OCI-LY7 (cell line): ENCODE results near the gene SFSWAP. TPM values are rescaled to one million over a fixed set of nuclear protein-coding genes. Genes with fewer than 3 reads are reported as not detected.

ENCODE experiments used
- BruUV-seq: library from RNA; stranded (reverse); fragments of 400-500 nt; replicated peaks from 2 replicates; lab custom pipeline; 2021; lab: Mats Ljungman, UMichigan
- CTCF ChIA-PET: fragments of 300-600 bp; sonication (Branson Sonifier 250); formaldehyde crosslinking; loops from one replicate; lab custom pipeline; 2022; ENCODE audit warnings: antibody characterized with exemption; ENCODE audit not compliant: unreplicated experiment; lab: Charles Lee
- POLR2A ChIA-PET: fragments of 300-600 bp; sonication (Branson Sonifier 250); formaldehyde crosslinking; loops from one replicate; lab custom pipeline; 2022; ENCODE audit warnings: antibody characterized with exemption; lab: Charles Lee
- DNase-seq: peaks from one replicate; pipeline ENCODE4 v3.0.0-alpha.2; 2015; ENCODE audit warnings: low spot score
- H2AFZ ChIP-seq: fragments of 200-600 bp; sonication (generic), shearing (Covaris generic); 2 replicates; pipeline ENCODE4 v1.6.1; 2014; ENCODE audit warnings: mild to moderate bottlenecking, antibody characterized with exemption, low read length, moderate library complexity
- H3K27ac ChIP-seq: fragments of 200-600 bp; sonication (generic); 2 replicates; pipeline ENCODE4 v1.5.1; 2014; ENCODE audit warnings: mixed run types, low read depth, mild to moderate bottlenecking, moderate library complexity, low read length, inconsistent platforms; ENCODE audit not compliant: poor library complexity, severe bottlenecking
- H3K36me3 ChIP-seq: fragments of 200-600 bp; sonication (generic); 2 replicates; pipeline ENCODE4 v1.6.1; 2014; ENCODE audit warnings: mild to moderate bottlenecking, antibody characterized with exemption, low read length, moderate library complexity, mixed read lengths; ENCODE audit not compliant: insufficient read depth
- H3K4me1 ChIP-seq: fragments of 200-600 bp; sonication (generic); 2 replicates; pipeline ENCODE4 v1.5.1; 2014; ENCODE audit warnings: mild to moderate bottlenecking, low read length; ENCODE audit not compliant: insufficient read depth, poor library complexity, severe bottlenecking
- H3K4me2 ChIP-seq: fragments of 200-600 bp; sonication (generic); 2 replicates; pipeline ENCODE4 v1.6.1; 2014; ENCODE audit warnings: mild to moderate bottlenecking, low read length
- H3K4me3 ChIP-seq: fragments of 200-600 bp; sonication (generic); 2 replicates; pipeline ENCODE4 v1.5.1; 2014; ENCODE audit warnings: mild to moderate bottlenecking, low read depth, low read length; ENCODE audit not compliant: poor library complexity, severe bottlenecking
- H3K79me2 ChIP-seq: fragments of 200-600 bp; sonication (generic); 2 replicates; pipeline ENCODE4 v1.6.1; 2016; ENCODE audit warnings: low read depth, mild to moderate bottlenecking, low read length, moderate library complexity, mixed read lengths; ENCODE audit not compliant: insufficient read depth
- H3K9me2 ChIP-seq: fragments of 200-600 bp; sonication (generic); 2 replicates; pipeline ENCODE4 v1.6.1; 2016; ENCODE audit warnings: mild to moderate bottlenecking, low read length, mixed read lengths; ENCODE audit not compliant: insufficient read depth
- H3K9me3 ChIP-seq: fragments of 200-600 bp; sonication (generic); 2 replicates; pipeline ENCODE4 v1.6.1; 2014; ENCODE audit warnings: mild to moderate bottlenecking, mixed run types, low read length, mixed read lengths
- H4K20me1 ChIP-seq: fragments of 200-600 bp; sonication (generic); 2 replicates; pipeline ENCODE4 v1.6.1; 2014; ENCODE audit warnings: mild to moderate bottlenecking, antibody characterized with exemption, low read length, moderate library complexity, mixed read lengths; ENCODE audit not compliant: insufficient read depth
- EZH2phosphoT487 ChIP-seq: fragments of 200-600 bp; sonication (generic); IDR thresholded peaks from 2 replicates; pipeline ENCODE4 v1.6.1; 2018; ENCODE audit warnings: low read depth, borderline replicate concordance, mild to moderate bottlenecking, mixed run types, antibody characterized with exemption, low read length, moderate library complexity, mixed read lengths
- intact Hi-C: fragments of 100-400 bp; cut with micrococcal nuclease; formaldehyde crosslinking; loops from one replicate; pipeline ENCODE4 v1.10.0; 2022; ENCODE audit not compliant: unreplicated experiment
- total RNA-seq, 2 experiments: library from RNA; depleted of rRNA in 1 of 2; stranded (reverse); fragments of >200 nt in 1 of 2; shearing (Covaris generic) in 1 of 2; gene quantifications; 2 replicates each; pipeline ENCODE4 v1.2.3, GENCODE V29; 2014 to 2022
- TF ChIP-seq, protein P1 (sequence below): fragments of 200-600 bp; sonication (generic); conservative IDR thresholded peaks from 2 replicates; pipeline ENCODE4 v1.5.1; 2014; ENCODE audit warnings: mild to moderate bottlenecking, antibody characterized with exemption, low read length, moderate library complexity, mixed read lengths

SFSWAP gene
- total RNA-seq, 2 experiments from 2014 or later = 54.0 to 87.1 TPM

GRCh38 chr12:131810726-131811125 lies 99.8 kb downstream of the SFSWAP start:
- intact Hi-C loops = no loop called here
- H3K36me3 ChIP-seq = no peaks in the 10 kb centered on the region
- H3K79me2 ChIP-seq = no peaks in the 10 kb centered on the region
- H4K20me1 ChIP-seq = no peaks in the 10 kb centered on the region
- H3K27ac ChIP-seq = no peak overlapping the region
- ChIA-PET CTCF (no interaction called here), POLR2A (no interaction called here)
- peaks cover 4% of the 10 kb centered on the region for H3K4me1 ChIP-seq
- peaks cover 16% of the 10 kb centered on the region; the same call in 1 of the 2 replicates for H3K9me3 ChIP-seq
- no peak for DNase-seq
- TF ChIP-seq, protein P1, sequence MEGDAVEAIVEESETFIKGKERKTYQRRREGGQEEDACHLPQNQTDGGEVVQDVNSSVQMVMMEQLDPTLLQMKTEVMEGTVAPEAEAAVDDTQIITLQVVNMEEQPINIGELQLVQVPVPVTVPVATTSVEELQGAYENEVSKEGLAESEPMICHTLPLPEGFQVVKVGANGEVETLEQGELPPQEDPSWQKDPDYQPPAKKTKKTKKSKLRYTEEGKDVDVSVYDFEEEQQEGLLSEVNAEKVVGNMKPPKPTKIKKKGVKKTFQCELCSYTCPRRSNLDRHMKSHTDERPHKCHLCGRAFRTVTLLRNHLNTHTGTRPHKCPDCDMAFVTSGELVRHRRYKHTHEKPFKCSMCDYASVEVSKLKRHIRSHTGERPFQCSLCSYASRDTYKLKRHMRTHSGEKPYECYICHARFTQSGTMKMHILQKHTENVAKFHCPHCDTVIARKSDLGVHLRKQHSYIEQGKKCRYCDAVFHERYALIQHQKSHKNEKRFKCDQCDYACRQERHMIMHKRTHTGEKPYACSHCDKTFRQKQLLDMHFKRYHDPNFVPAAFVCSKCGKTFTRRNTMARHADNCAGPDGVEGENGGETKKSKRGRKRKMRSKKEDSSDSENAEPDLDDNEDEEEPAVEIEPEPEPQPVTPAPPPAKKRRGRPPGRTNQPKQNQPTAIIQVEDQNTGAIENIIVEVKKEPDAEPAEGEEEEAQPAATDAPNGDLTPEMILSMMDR = no peak
- no peak for TF ChIP-seq EZH2phosphoT487
- H3K4me3 ChIP-seq = no peak overlapping the region
- no peak overlapping the region for H3K4me2 ChIP-seq
- BruUV-seq = no TSS peak
- H3K9me2 ChIP-seq = no peaks in the 10 kb centered on the region
- H2AFZ ChIP-seq = no peak overlapping the region

DNA sequence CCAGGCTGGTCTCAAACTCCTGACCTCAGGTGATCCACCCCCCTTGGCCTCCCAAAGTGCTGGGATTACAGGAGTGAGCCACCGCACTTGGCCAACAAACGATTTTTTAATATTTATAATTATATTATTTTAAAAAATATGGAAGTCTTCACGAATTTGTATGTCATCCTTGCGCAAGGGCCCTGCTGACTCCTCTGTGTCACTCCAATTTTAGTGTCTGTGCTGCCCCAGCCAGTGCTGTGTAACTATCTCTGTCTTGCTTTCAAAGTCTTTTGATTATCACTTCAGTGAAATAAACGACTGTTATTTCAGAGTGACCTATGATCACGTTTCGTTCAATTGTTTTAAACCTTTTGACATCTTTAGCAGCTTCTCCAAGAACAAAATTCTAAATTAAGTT lies 104.2 kb downstream of the SFSWAP start:
- Histone ChIP-seq H3K79me2 (no peaks in the 10 kb centered on the region), H3K9me2 (no peaks in the 10 kb centered on the region), H3K9me3 (peaks cover 16% of the 10 kb centered on the region; the same call in 1 of the 2 replicates), H3K4me3 (no peak overlapping the region), H4K20me1 (no peaks in the 10 kb centered on the region), H3K4me1 (no peaks in the 10 kb centered on the region), H3K27ac (no peak overlapping the region), H2AFZ (no peak overlapping the region), H3K4me2 (no peak overlapping the region), H3K36me3 (no peaks in the 10 kb centered on the region)
- TF ChIP-seq, protein P1 = no peak
- no peak for TF ChIP-seq EZH2phosphoT487
- no TSS peak for BruUV-seq
- ChIA-PET CTCF (no interaction called here), POLR2A (no interaction called here)
- DNase-seq = no peak
- intact Hi-C loops = no loop called here

DNA sequence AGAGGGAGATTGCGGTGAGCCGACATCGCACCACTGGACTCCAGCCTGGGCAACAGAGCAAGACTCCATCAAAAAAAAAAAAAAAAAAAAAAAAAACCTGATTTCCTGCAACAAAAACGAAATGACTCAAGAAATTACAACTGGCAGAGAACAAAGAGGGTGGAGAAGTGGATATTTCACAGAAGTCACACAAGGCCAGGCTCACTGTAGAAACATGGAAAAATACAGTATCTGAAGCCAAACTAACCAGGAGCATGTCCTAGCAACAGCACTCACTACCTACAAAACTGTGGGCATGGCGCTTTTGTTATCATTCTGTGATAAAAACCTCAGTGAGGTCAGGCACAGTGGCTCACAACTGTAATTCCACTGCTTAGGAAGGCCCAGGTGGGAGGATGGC lies 105.6 kb downstream of the SFSWAP start:
- H3K9me3 ChIP-seq = peaks cover 16% of the 10 kb centered on the region; the same call in 1 of the 2 replicates
- H3K27ac ChIP-seq = no peak overlapping the region
- H3K79me2 ChIP-seq = no peaks in the 10 kb centered on the region
- no peaks in the 10 kb centered on the region for H3K9me2 ChIP-seq
- TF ChIP-seq EZH2phosphoT487 = no peak
- TF ChIP-seq, protein P1 = no peak
- ChIA-PET POLR2A (interaction anchor here (0.6 to 0.7 kb wide), 2 partner anchors 19 to 834 kb away, joined by 3 read pairs; no protein-coding TSS in a partner anchor), CTCF (no interaction called here)
- no peaks in the 10 kb centered on the region for H4K20me1 ChIP-seq
- no peaks in the 10 kb centered on the region for H3K4me1 ChIP-seq
- no peak for DNase-seq
- no peak overlapping the region for H2AFZ ChIP-seq
- BruUV-seq = no TSS peak
- no peak overlapping the region for H3K4me2 ChIP-seq
- no peaks in the 10 kb centered on the region for H3K36me3 ChIP-seq
- no peak overlapping the region for H3K4me3 ChIP-seq
- intact Hi-C loops = no loop called here
